GM21723 (cell line): Measurements from ENCODE around the gene TENM4.

Source experiments
- ATAC-seq: cut with Tn5 transposase; IDR thresholded peaks from one replicate; pipeline ENCODE4 v1.9.1; 2021; ENCODE audit warnings: mild to moderate bottlenecking, moderate library complexity; ENCODE audit not compliant: unreplicated experiment

TENM4 gene

GRCh38 chr11:79421820-79422219 lies 19.0 kb downstream of the TENM4 start:
- ATAC-seq = no peak

- ATAC-seq = no peak
These were observed 21.7 kb downstream of the TENM4 start for GRCh38 chr11:79419120-79419519.

- ATAC-seq = no peak
These were observed 22.6 kb downstream of the TENM4 start for GRCh38 chr11:79418241-79418640.

GRCh38 chr11:79417069-79417920 lies 23.5 kb downstream of the TENM4 start:
- no peak for ATAC-seq

- no peak for ATAC-seq
These were observed 24.9 kb downstream of the TENM4 start for GRCh38 chr11:79415912-79416311.

- ATAC-seq = no peak
These were observed 25.4 kb downstream of the TENM4 start for GRCh38 chr11:79415411-79415810.

GRCh38 chr11:79414644-79415317 lies 26.0 kb downstream of the TENM4 start:
- no peak for ATAC-seq

- no peak for ATAC-seq
These were observed 26.8 kb downstream of the TENM4 start for GRCh38 chr11:79414041-79414440.

GRCh38 chr11:79413268-79413667 lies 27.6 kb downstream of the TENM4 start:
- ATAC-seq = no peak

- ATAC-seq = no peak
These were observed 28.1 kb downstream of the TENM4 start for GRCh38 chr11:79412761-79413160.

GRCh38 chr11:79409330-79409729 lies 31.5 kb downstream of the TENM4 start:
- no peak for ATAC-seq

GRCh38 chr11:79406376-79406775 lies 34.5 kb downstream of the TENM4 start:
- ATAC-seq = peak; percentile 98

- no peak for ATAC-seq
These were observed 36.0 kb downstream of the TENM4 start for GRCh38 chr11:79404806-79405205.

- no peak for ATAC-seq
These were observed 36.5 kb downstream of the TENM4 start for GRCh38 chr11:79404325-79404724.

GRCh38 chr11:79403839-79404238 lies 37.0 kb downstream of the TENM4 start:
- no peak for ATAC-seq

GRCh38 chr11:79402912-79403311 lies 37.9 kb downstream of the TENM4 start:
- ATAC-seq = no peak

- peak; percentile 63 for ATAC-seq
These were observed 40.0 kb downstream of the TENM4 start for GRCh38 chr11:79400717-79401330.

- no peak for ATAC-seq
These were observed 40.6 kb downstream of the TENM4 start for GRCh38 chr11:79400206-79400605.

GRCh38 chr11:79397252-79397651 lies 43.6 kb downstream of the TENM4 start:
- ATAC-seq = no peak

- ATAC-seq = no peak
These were observed 44.2 kb downstream of the TENM4 start for GRCh38 chr11:79396674-79397073.

- no peak for ATAC-seq
These were observed 44.8 kb downstream of the TENM4 start for GRCh38 chr11:79396001-79396400.
